ENCODE data around the gene PGK1. TPM values are rescaled to one million over a fixed set of nuclear protein-coding genes. Genes with fewer than 3 reads are reported as not detected.
A peak's percentile ranks its signal among the peaks of the same experiment; 100 is the strongest.
"Not testable (repeated sequence)": the region's sequence is repeated elsewhere in the genome, so short reads cannot be mapped to it uniquely, and the experiment has no call there.

PGK1 gene
- total and polyA plus RNA-seq, 4 donors: 82.3 to 508 (median 281) TPM

DNA sequence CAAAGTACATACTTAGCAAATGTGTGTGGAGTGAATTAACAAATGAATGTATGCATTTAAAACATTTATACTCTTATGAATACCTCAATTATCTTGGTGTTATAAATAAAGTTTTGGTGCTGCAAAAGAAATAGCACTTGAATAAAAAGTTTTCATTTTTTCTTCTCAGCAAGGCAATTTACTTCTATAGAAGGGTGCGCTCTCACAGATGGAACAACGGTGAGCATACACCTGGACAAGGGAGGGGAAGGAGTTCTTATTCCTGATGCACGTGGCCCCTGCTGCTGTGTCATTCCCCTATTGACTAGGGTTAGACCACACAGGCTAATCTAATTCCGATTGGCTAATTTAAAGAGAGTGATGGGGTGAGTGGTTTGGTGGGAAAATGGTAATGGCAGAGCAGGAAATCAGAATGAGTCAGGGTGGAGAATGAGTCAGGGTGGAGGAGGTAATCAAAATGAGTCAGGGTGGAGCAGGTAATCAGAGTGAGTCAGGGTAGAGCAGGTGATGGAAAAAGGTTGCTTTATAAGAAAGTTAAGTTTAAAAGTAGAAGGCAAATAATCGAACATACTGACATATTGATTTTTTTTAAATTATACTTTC is 28.2 kb upstream of the PGK1 start:
- TF ChIP-seq, protein P1, sequence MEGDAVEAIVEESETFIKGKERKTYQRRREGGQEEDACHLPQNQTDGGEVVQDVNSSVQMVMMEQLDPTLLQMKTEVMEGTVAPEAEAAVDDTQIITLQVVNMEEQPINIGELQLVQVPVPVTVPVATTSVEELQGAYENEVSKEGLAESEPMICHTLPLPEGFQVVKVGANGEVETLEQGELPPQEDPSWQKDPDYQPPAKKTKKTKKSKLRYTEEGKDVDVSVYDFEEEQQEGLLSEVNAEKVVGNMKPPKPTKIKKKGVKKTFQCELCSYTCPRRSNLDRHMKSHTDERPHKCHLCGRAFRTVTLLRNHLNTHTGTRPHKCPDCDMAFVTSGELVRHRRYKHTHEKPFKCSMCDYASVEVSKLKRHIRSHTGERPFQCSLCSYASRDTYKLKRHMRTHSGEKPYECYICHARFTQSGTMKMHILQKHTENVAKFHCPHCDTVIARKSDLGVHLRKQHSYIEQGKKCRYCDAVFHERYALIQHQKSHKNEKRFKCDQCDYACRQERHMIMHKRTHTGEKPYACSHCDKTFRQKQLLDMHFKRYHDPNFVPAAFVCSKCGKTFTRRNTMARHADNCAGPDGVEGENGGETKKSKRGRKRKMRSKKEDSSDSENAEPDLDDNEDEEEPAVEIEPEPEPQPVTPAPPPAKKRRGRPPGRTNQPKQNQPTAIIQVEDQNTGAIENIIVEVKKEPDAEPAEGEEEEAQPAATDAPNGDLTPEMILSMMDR (IDR thresholded peaks at IDR 0.05; ENCODE audit: control extremely low read depth, extremely low read depth): no peak
- ATAC-seq (ENCODE audit: insufficient read depth, low FRiP score): no peak
- H3K4me3 ChIP-seq: no peak overlapping the region

DNA sequence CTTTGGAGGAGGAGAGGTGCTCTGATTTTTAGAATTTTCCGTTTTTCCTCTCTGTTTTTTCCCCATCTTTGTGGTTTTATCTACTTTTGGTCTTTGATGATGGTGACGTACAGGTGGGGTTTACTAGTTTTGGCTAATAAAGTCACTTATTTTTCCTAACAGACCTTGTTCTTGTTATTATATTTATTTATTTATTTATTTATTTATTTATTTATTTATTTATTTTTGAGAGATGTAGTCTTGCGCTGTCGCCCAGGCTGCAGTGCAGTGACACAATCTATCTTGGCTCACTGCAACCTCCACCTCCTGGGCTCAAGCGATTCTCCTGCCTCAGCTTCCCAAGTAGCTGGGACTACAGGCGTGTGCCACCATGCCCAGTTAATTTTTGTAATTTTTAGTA is 22.6 kb upstream of the PGK1 start:
- H3K27ac ChIP-seq (ENCODE audit: low read depth in 1 of 2, low read length in 1 of 2); DNase-seq; H3K9ac ChIP-seq (ENCODE audit: insufficient read depth in 1 of 2, low read length in 2 of 2); H3K4me3 ChIP-seq; H3K36me3 ChIP-seq (ENCODE audit: control insufficient read depth in 4 of 4, insufficient read depth in 4 of 4, low read length in 4 of 4); H3K27me3 ChIP-seq (ENCODE audit: control insufficient read depth in 3 of 3, insufficient read depth in 3 of 3, low read length in 2 of 3); H3K9me3 ChIP-seq (ENCODE audit: control insufficient read depth in 4 of 4, insufficient read depth in 3 of 4, low read length in 3 of 4); ATAC-seq (ENCODE audit: insufficient read depth, low FRiP score); H3K4me1 ChIP-seq (ENCODE audit: control insufficient read depth in 5 of 5, insufficient read depth in 5 of 5, low read length in 5 of 5): not testable (repeated sequence)
- WGBS, 2 donors: 89 to 96% methylated on average over 6 of the region's 6 CpGs

More for the DNA sequence above, 28.2 kb upstream of the PGK1 start:
- Histone ChIP-seq H3K27ac (ENCODE audit: low read depth in 1 of 2, low read length in 1 of 2) (no peak overlapping the region), H3K9ac (ENCODE audit: insufficient read depth in 1 of 2, low read length in 2 of 2) (no peak overlapping the region), H3K27me3 (ENCODE audit: control insufficient read depth in 3 of 3, insufficient read depth in 3 of 3, low read length in 2 of 3) (no peaks in the 10 kb centered on the region), H3K9me3 (ENCODE audit: control insufficient read depth in 4 of 4, insufficient read depth in 3 of 4, low read length in 3 of 4) (peaks cover 0 to 6% (median 1%) of the 10 kb centered on the region in 4 donors), H3K4me1 (ENCODE audit: control insufficient read depth in 5 of 5, insufficient read depth in 5 of 5, low read length in 5 of 5) (no peaks in the 10 kb centered on the region), H3K36me3 (ENCODE audit: control insufficient read depth in 4 of 4, insufficient read depth in 4 of 4, low read length in 4 of 4) (no peaks in the 10 kb centered on the region)
- DNase-seq: no peak
- WGBS, 2 donors: 79 to 96% methylated on average over 5 of the region's 5 CpGs

DNA sequence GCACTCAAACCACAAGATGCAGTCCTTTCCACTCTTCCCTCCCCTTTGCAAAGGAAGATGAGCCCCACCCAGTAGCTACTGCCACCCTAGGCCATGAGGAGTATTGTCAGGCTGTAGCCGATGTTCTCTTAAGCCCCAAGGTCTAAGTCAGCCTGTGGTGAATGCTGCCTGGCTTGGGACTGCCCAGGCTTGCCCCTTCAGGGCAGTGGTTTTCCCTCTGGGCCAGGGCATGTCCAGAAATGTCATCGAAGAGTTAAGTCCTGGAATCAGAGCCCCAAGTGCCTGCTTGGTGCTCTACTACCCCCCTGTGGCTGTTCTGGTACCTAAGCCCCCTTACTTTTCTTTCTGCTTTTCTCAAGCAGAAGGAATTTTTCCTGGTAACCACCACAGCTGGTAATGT is 11.8 kb upstream of the PGK1 start:
- Histone ChIP-seq H3K4me3 (no peak overlapping the region), H3K9me3 (ENCODE audit: control insufficient read depth in 4 of 4, insufficient read depth in 3 of 4, low read length in 3 of 4) (no peaks in the 10 kb centered on the region), H3K27me3 (ENCODE audit: control insufficient read depth in 3 of 3, insufficient read depth in 3 of 3, low read length in 2 of 3) (no peaks in the 10 kb centered on the region), H3K4me1 (ENCODE audit: control insufficient read depth in 5 of 5, insufficient read depth in 5 of 5, low read length in 5 of 5) (no peaks in the 10 kb centered on the region), H3K9ac (ENCODE audit: insufficient read depth in 1 of 2, low read length in 2 of 2) (no peak overlapping the region), H3K36me3 (ENCODE audit: control insufficient read depth in 4 of 4, insufficient read depth in 4 of 4, low read length in 4 of 4) (no peaks in the 10 kb centered on the region), H3K27ac (ENCODE audit: low read depth in 1 of 2, low read length in 1 of 2) (no peak overlapping the region)
- TF ChIP-seq, protein P1 (IDR thresholded peaks at IDR 0.05; ENCODE audit: control extremely low read depth, extremely low read depth): no peak
- DNase-seq (peak in 2 of 3 donors; percentile 30 to 48), ATAC-seq (ENCODE audit: insufficient read depth, low FRiP score) (no peak)
- WGBS, 2 donors: 29 to 38% methylated on average over 2 of the region's 2 CpGs

DNA sequence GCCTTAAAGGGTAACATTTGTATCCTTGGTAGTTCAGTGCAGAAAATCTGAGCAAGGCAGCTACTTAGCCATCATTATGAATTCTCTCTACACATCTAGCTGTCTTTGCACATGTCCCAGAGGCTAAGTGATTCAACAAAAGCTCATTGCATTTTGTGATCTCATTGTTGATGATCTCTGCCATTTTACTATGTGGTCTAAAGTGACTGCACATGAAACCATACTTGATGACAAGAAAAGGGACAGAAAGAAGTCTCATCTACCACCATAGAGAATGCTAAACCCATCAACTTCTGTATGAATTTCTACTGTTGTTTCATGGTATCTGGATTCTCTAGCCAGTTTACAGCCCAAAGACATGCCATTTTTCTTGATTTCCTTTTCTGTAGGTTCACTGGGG is 5.9 kb upstream of the PGK1 start:
- no peak overlapping the region for H3K4me3 ChIP-seq
- H3K27me3 ChIP-seq (ENCODE audit: control insufficient read depth in 3 of 3, insufficient read depth in 3 of 3, low read length in 2 of 3): no peaks in the 10 kb centered on the region
- no peak overlapping the region for H3K27ac ChIP-seq (ENCODE audit: low read depth in 1 of 2, low read length in 1 of 2)
- no peaks in the 10 kb centered on the region for H3K36me3 ChIP-seq (ENCODE audit: control insufficient read depth in 4 of 4, insufficient read depth in 4 of 4, low read length in 4 of 4)
- DNase-seq: no peak
- peaks cover 0 to 4% (median 0%) of the 10 kb centered on the region in 5 donors for H3K4me1 ChIP-seq (ENCODE audit: control insufficient read depth in 5 of 5, insufficient read depth in 5 of 5, low read length in 5 of 5)
- no peak for ATAC-seq (ENCODE audit: insufficient read depth, low FRiP score)
- no peaks in the 10 kb centered on the region for H3K9me3 ChIP-seq (ENCODE audit: control insufficient read depth in 4 of 4, insufficient read depth in 3 of 4, low read length in 3 of 4)
- TF ChIP-seq, protein P1 (IDR thresholded peaks at IDR 0.05; ENCODE audit: control extremely low read depth, extremely low read depth): no peak
- no peak overlapping the region for H3K9ac ChIP-seq (ENCODE audit: insufficient read depth in 1 of 2, low read length in 2 of 2)

All from lung (tissue), 12 donors.